Erythroblast (primary cell): Measurements from ENCODE around the gene NXPH4.

Experiments
- DNase-seq, 2 experiments: peaks; one replicate each; lab custom pipeline; 2025; lab: John Stamatoyannopoulos, UW
- GATA1 ChIP-seq: IDR thresholded peaks from 2 replicates; pipeline ENCODE4 v1.6.1; 2011; ENCODE audit warnings: low read depth, mild to moderate bottlenecking, control low read depth, low read length, moderate library complexity
- POLR2A ChIP-seq: IDR thresholded peaks from 2 replicates; pipeline ENCODE4 v1.6.1; 2011; ENCODE audit warnings: mild to moderate bottlenecking, low read length

The NXPH4 gene

GRCh38 chr12:57190821-57191220 lies 25.8 kb upstream of the NXPH4 start:
- no peak for DNase-seq
- TF ChIP-seq GATA1 (no peak), POLR2A (no peak)

GRCh38 chr12:57191410-57191809 lies 25.2 kb upstream of the NXPH4 start:
- TF ChIP-seq POLR2A = no peak
- TF ChIP-seq GATA1 = no peak
- peak; percentile 12 to 40 for DNase-seq

GRCh38 chr12:57192920-57193319 lies 23.7 kb upstream of the NXPH4 start:
- TF ChIP-seq POLR2A = no peak
- TF ChIP-seq GATA1 = no peak
- no peak for DNase-seq

- DNase-seq = no peak
- no peak for TF ChIP-seq POLR2A
- TF ChIP-seq GATA1 = no peak
Observed at GRCh38 chr12:57193706-57194245, 22.8 kb upstream of the NXPH4 start.

GRCh38 chr12:57194253-57194652 lies 22.3 kb upstream of the NXPH4 start:
- no peak for DNase-seq
- TF ChIP-seq POLR2A (no peak), GATA1 (no peak)

- TF ChIP-seq GATA1 = no peak
- TF ChIP-seq POLR2A = no peak
- no peak for DNase-seq
Observed at GRCh38 chr12:57195186-57195585, 21.4 kb upstream of the NXPH4 start.

- TF ChIP-seq GATA1 (no peak), POLR2A (no peak)
- no peak for DNase-seq
Observed at GRCh38 chr12:57195611-57196371, 20.8 kb upstream of the NXPH4 start.

- no peak for DNase-seq
- TF ChIP-seq POLR2A (no peak), GATA1 (no peak)
Observed at GRCh38 chr12:57196439-57196838, 20.2 kb upstream of the NXPH4 start.

GRCh38 chr12:57196956-57197355 lies 19.6 kb upstream of the NXPH4 start:
- no peak for DNase-seq
- TF ChIP-seq POLR2A = no peak
- TF ChIP-seq GATA1 = no peak

- no peak for TF ChIP-seq POLR2A
- TF ChIP-seq GATA1 = no peak
- no peak for DNase-seq
Observed at GRCh38 chr12:57198329-57198728, 18.3 kb upstream of the NXPH4 start.

GRCh38 chr12:57199191-57199590 lies 17.4 kb upstream of the NXPH4 start:
- TF ChIP-seq GATA1 (no peak), POLR2A (no peak)
- DNase-seq = no peak

GRCh38 chr12:57200497-57200896 lies 16.1 kb upstream of the NXPH4 start:
- TF ChIP-seq GATA1 (no peak), POLR2A (no peak)
- no peak for DNase-seq

- TF ChIP-seq POLR2A = no peak
- TF ChIP-seq GATA1 = no peak
- DNase-seq = no peak
Observed at GRCh38 chr12:57201219-57201618, 15.4 kb upstream of the NXPH4 start.

GRCh38 chr12:57201631-57202030 lies 15.0 kb upstream of the NXPH4 start:
- no peak for DNase-seq

GRCh38 chr12:57202321-57202720 lies 14.3 kb upstream of the NXPH4 start:
- TF ChIP-seq POLR2A (no peak), GATA1 (no peak)
- DNase-seq = no peak

More at GRCh38 chr12:57201631-57202030, 15.0 kb upstream of the NXPH4 start:
- TF ChIP-seq GATA1 = no peak
- TF ChIP-seq POLR2A = no peak
